CD4-positive, alpha-beta T cell (primary cell): ENCODE measurements around the gene LILRA5. TPM values are rescaled to one million over a fixed set of nuclear protein-coding genes. Genes with fewer than 3 reads are reported as not detected.

ENCODE experiments used
- ATAC-seq: fragments of 200-7000 bp; cut with Tn5 transposase; one replicate; pipeline ENCODE4 v1.10.0; 2022; ENCODE audit warnings: mild to moderate bottlenecking; ENCODE audit not compliant: poor library complexity
- CTCF ChIA-PET: fragments of 350-600 bp; sonication (Branson Sonifier 250); formaldehyde crosslinking; loops from one replicate; lab custom pipeline; 2021; ENCODE audit warnings: antibody characterized with exemption, inconsistent platforms; lab: Charles Lee
- POLR2A ChIA-PET: fragments of 350-600 bp; sonication (Branson Sonifier 250); formaldehyde crosslinking; loops from one replicate; lab custom pipeline; 2021; ENCODE audit warnings: antibody characterized with exemption, inconsistent platforms; lab: Charles Lee
- DNase-seq, 14 experiments: peaks; one replicate each; pipeline ENCODE4 v3.0.0-alpha.2; 2013 to 2020; ENCODE audit warnings: mixed read lengths in 2 of 14
- H3K27ac ChIP-seq, 2 donors: one replicate each; pipeline versions ENCODE4 v1.5.1 to v1.7.0; 2013; ENCODE audit warnings: low read length in 2 of 2, low read depth in 1 of 2, mild to moderate bottlenecking in 1 of 2
- H3K27me3 ChIP-seq, 2 experiments: 1 replicate in 1 of 2; 2 replicates in 1 of 2; pipeline versions ENCODE4 v1.6.1 to v1.7.0; 2013; ENCODE audit warnings: low read length in 2 of 2, control low read depth in 1 of 2, mild to moderate bottlenecking in 1 of 2, moderate library complexity in 1 of 2; ENCODE audit not compliant: insufficient read depth in 2 of 2, control insufficient read depth in 1 of 2
- H3K36me3 ChIP-seq: one replicate; pipeline ENCODE4 v1.6.1; 2013; ENCODE audit warnings: low read length, control low read depth; ENCODE audit not compliant: insufficient read depth
- H3K4me1 ChIP-seq: one replicate; pipeline ENCODE4 v1.6.1; 2013; ENCODE audit warnings: low read length, control low read depth; ENCODE audit not compliant: insufficient read depth
- H3K4me3 ChIP-seq: one replicate; pipeline ENCODE4 v1.5.1; 2013; ENCODE audit warnings: mild to moderate bottlenecking, low read length, moderate library complexity
- H3K9me3 ChIP-seq, 2 experiments: 1 replicate in 1 of 2; 2 replicates in 1 of 2; pipeline versions ENCODE4 v1.6.1 to v1.7.0; 2013; ENCODE audit warnings: low read length in 2 of 2, mild to moderate bottlenecking in 2 of 2, control low read depth in 1 of 2, moderate library complexity in 1 of 2; ENCODE audit not compliant: control insufficient read depth in 1 of 2, insufficient read depth in 1 of 2
- H3K27ac Mint-ChIP-seq: one replicate; pipeline ENCODE4 v1.8.0; 2020; ENCODE audit warnings: mixed read lengths
- H3K27me3 Mint-ChIP-seq: one replicate; pipeline ENCODE4 v1.8.0; 2021; ENCODE audit warnings: mixed read lengths
- H3K36me3 Mint-ChIP-seq: one replicate; pipeline ENCODE4 v1.8.0; 2021; ENCODE audit warnings: low read depth, mixed read lengths
- H3K4me1 Mint-ChIP-seq: one replicate; pipeline ENCODE4 v1.8.0; 2021; ENCODE audit warnings: low read depth, mixed read lengths
- H3K4me3 Mint-ChIP-seq: one replicate; pipeline ENCODE4 v1.8.0; 2020; ENCODE audit warnings: mild to moderate bottlenecking, mixed read lengths
- H3K9me3 Mint-ChIP-seq: one replicate; pipeline ENCODE4 v1.8.0; 2020; ENCODE audit warnings: mixed read lengths
- CTCF ChIP-seq: fragments of 200-600 bp; IDR thresholded peaks from one replicate; pipeline ENCODE4 v1.8.0; 2022; ENCODE audit warnings: antibody characterized with exemption, mild to moderate bottlenecking
- intact Hi-C, 2 experiments: fragments of 100-400 bp; cut with DNase I in 1 of 2; cut with micrococcal nuclease in 1 of 2; formaldehyde crosslinking; loops; one replicate each; pipeline versions ENCODE4 v1.15.1 to v1.9.0; 2023 to 2025; cut with DNase I, micrococcal nuclease
- total RNA-seq, 174 experiments: library from RNA in 2 of 174; stranded (reverse) in 2 of 174; gene quantifications; one replicate each; pipeline ENCODE4 v1.2.3 and lab custom pipeline; 2021 to 2026

LILRA5 gene
- total RNA-seq, 2 experiments from 2014 or later: 1.5 TPM

- ChIA-PET CTCF (no interaction called here), POLR2A (no interaction called here)
- no peaks in the 10 kb centered on the region for H3K9me3 Mint-ChIP-seq
- Histone ChIP-seq H3K4me3 (no peak overlapping the region), H3K27me3 (peaks cover 0 to 1% of the 10 kb centered on the region in 2 experiments), H3K4me1 (no peaks in the 10 kb centered on the region), H3K36me3 (no peaks in the 10 kb centered on the region), H3K27ac (no peak overlapping the region), H3K9me3 (no peaks in the 10 kb centered on the region)
- DNase-seq: no peak
- H3K36me3 Mint-ChIP-seq: no peaks in the 10 kb centered on the region
- no peaks in the 10 kb centered on the region for H3K4me1 Mint-ChIP-seq
- no peak for TF ChIP-seq CTCF
- no peak overlapping the region for H3K4me3 Mint-ChIP-seq
- no peak overlapping the region for H3K27ac Mint-ChIP-seq
- intact Hi-C loops: no loop called here
- no peak for ATAC-seq
- H3K27me3 Mint-ChIP-seq: peaks cover 35% of the 10 kb centered on the region
These were observed 44.0 kb downstream of the LILRA5 start for GRCh38 chr19:54268936-54269335.

- no peaks in the 10 kb centered on the region for H3K9me3 ChIP-seq
- peak; percentile 59 for ATAC-seq
- H3K27ac Mint-ChIP-seq: no peak overlapping the region
- H3K36me3 ChIP-seq: no peaks in the 10 kb centered on the region
- intact Hi-C loops: loop anchor here in 1 of 2 experiments (1.0 kb wide), 1 partner anchor 98 kb away; no protein-coding TSS in a partner anchor
- H3K4me3 Mint-ChIP-seq: no peak overlapping the region
- ChIA-PET CTCF (interaction anchor here (1.5 kb wide), 1 partner anchor 125 kb away, joined by 4 read pairs; no protein-coding TSS in a partner anchor), POLR2A (no interaction called here)
- DNase-seq: peak; percentile 42 to 76 (median 52)
- H3K4me1 Mint-ChIP-seq: no peaks in the 10 kb centered on the region
- H3K27me3 Mint-ChIP-seq: peaks cover 20% of the 10 kb centered on the region
- no peaks in the 10 kb centered on the region for H3K36me3 Mint-ChIP-seq
- peak; percentile 74 for TF ChIP-seq CTCF
- no peaks in the 10 kb centered on the region for H3K4me1 ChIP-seq
- H3K9me3 Mint-ChIP-seq: no peaks in the 10 kb centered on the region
- H3K4me3 ChIP-seq: no peak overlapping the region
- H3K27ac ChIP-seq: no peak overlapping the region
- no peaks in the 10 kb centered on the region for H3K27me3 ChIP-seq
These were observed 46.8 kb downstream of the LILRA5 start for GRCh38 chr19:54266133-54266532.

- H3K9me3 Mint-ChIP-seq: no peaks in the 10 kb centered on the region
- no peak overlapping the region for H3K27ac Mint-ChIP-seq
- no peaks in the 10 kb centered on the region for H3K36me3 Mint-ChIP-seq
- no peak for TF ChIP-seq CTCF
- Histone ChIP-seq H3K9me3 (no peaks in the 10 kb centered on the region), H3K36me3 (no peaks in the 10 kb centered on the region), H3K4me1 (no peaks in the 10 kb centered on the region), H3K27ac (no peak overlapping the region), H3K4me3 (no peak overlapping the region), H3K27me3 (no peaks in the 10 kb centered on the region)
- ATAC-seq (no peak), DNase-seq (no peak)
- intact Hi-C loops: no loop called here
- POLR2A ChIA-PET: no interaction called here
- H3K4me1 Mint-ChIP-seq: no peaks in the 10 kb centered on the region
- CTCF ChIA-PET: no interaction called here
- peaks cover 9% of the 10 kb centered on the region for H3K27me3 Mint-ChIP-seq
- H3K4me3 Mint-ChIP-seq: no peak overlapping the region
These were observed 50.5 kb downstream of the LILRA5 start for GRCh38 chr19:54262470-54262869.
